ENCODE measurements around the gene HOTAIR.

- TF ChIP-seq CTCF (IDR thresholded peaks at IDR 0.05) (no peak), POLR2A (IDR thresholded peaks at IDR 0.05) (no peak), POLR2AphosphoS5 (IDR thresholded peaks at IDR 0.05) (no peak)
These were observed 39.7 kb upstream of the HOTAIR start for GRCh38 chr12:54014377-54015017.
